Uterus (tissue), 4 donors: ENCODE results near the gene TDRD9. TPM values are rescaled to one million over a fixed set of nuclear protein-coding genes. Genes with fewer than 3 reads are reported as not detected.

Experiments
- DNase-seq, 2 donors: peaks; one replicate each; pipeline ENCODE4 v3.0.0-alpha.2; 2019 to 2020
- H3K27ac ChIP-seq, 2 donors: fragments of 200-600 bp; sonication (generic); 1 replicate in 1 of 2; 2 replicates in 1 of 2; pipeline ENCODE4 v1.5.1; 2016 to 2018
- H3K27me3 ChIP-seq, 2 donors: fragments of 200-600 bp; sonication (generic); one replicate each; pipeline ENCODE4 v1.5.1; 2018 to 2019; ENCODE audit warnings: control low read depth in 1 of 2
- H3K36me3 ChIP-seq, 2 donors: fragments of 200-600 bp; sonication (generic); one replicate each; pipeline ENCODE4 v1.5.1; 2019; ENCODE audit warnings: control low read depth in 1 of 2
- H3K4me1 ChIP-seq, 2 donors: fragments of 200-600 bp; sonication (generic); one replicate each; pipeline ENCODE4 v1.5.1; 2018 to 2019; ENCODE audit warnings: control low read depth in 1 of 2
- H3K4me3 ChIP-seq, 2 donors: fragments of 200-600 bp; sonication (generic); 1 replicate in 1 of 2; 2 replicates in 1 of 2; pipeline ENCODE4 v1.5.1; 2018 to 2019; ENCODE audit warnings: mild to moderate bottlenecking in 1 of 2
- H3K9me3 ChIP-seq, 2 donors: fragments of 200-600 bp; sonication (generic); one replicate each; pipeline ENCODE4 v1.5.1; 2019; ENCODE audit warnings: control low read depth in 1 of 2
- POLR2A ChIP-seq, 2 donors: fragments of 450-650 bp; IDR thresholded peaks; one replicate each; pipeline ENCODE4 v1.6.1; 2016; ENCODE audit warnings: antibody characterized with exemption in 2 of 2, mild to moderate bottlenecking in 1 of 2, moderate library complexity in 1 of 2
- intact Hi-C: fragments of 100-400 bp; cut with DNase I; formaldehyde crosslinking; loops from one replicate; pipeline ENCODE4 v1.15.1; 2023; ENCODE audit warnings: low total_unique reads
- total RNA-seq, 4 donors: library from RNA; depleted of rRNA in 3 of 4; stranded (reverse); fragments of >200 nt in 3 of 4; gene quantifications; one replicate each; pipeline versions ENCODE4 v1.1.0 to v1.2.4, GENCODE V29; 2014 to 2023
- TF ChIP-seq, protein P1 (sequence below), 4 experiments: fragments of 200-600 bp in 2 of 4; fragments of 450-650 bp in 2 of 4; sonication (generic) in 2 of 4; IDR thresholded peaks; one replicate each; pipeline ENCODE4 v1.5.1; 2016 to 2019; ENCODE audit warnings: antibody characterized with exemption in 4 of 4, mild to moderate bottlenecking in 2 of 4, moderate library complexity in 1 of 4
- donor health status: DM: yes; HTN: yes; CAD: no.

The TDRD9 gene
- total RNA-seq, 4 donors from 2014 or later: 0.85 to 1.8 TPM; not detected in 2

DNA sequence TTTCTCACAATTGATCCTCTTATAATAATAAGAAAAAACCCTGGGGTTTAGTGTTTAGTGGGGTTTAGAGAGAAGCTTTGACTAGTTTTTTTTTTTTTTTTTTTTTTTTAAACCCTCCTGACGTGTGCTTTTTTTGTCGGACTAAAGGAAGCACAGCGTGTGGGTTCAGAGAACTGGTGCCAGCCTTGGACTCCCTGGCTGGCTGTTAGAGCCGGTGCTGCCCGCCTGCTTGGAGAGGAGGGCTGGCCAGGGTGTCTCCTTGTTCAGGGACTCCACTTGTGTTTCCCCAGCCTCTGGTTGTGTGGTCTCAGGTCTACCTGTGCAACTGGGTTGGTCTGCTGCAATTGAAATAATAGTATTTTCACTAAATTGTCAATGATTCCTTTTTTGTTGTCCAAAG is 103.1 kb downstream of the TDRD9 start:
- TF ChIP-seq, protein P1, sequence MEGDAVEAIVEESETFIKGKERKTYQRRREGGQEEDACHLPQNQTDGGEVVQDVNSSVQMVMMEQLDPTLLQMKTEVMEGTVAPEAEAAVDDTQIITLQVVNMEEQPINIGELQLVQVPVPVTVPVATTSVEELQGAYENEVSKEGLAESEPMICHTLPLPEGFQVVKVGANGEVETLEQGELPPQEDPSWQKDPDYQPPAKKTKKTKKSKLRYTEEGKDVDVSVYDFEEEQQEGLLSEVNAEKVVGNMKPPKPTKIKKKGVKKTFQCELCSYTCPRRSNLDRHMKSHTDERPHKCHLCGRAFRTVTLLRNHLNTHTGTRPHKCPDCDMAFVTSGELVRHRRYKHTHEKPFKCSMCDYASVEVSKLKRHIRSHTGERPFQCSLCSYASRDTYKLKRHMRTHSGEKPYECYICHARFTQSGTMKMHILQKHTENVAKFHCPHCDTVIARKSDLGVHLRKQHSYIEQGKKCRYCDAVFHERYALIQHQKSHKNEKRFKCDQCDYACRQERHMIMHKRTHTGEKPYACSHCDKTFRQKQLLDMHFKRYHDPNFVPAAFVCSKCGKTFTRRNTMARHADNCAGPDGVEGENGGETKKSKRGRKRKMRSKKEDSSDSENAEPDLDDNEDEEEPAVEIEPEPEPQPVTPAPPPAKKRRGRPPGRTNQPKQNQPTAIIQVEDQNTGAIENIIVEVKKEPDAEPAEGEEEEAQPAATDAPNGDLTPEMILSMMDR (IDR thresholded peaks at IDR 0.05): no peak
- no peak for TF ChIP-seq POLR2A (IDR thresholded peaks at IDR 0.05)
- H3K4me1 ChIP-seq: no peaks in the 10 kb centered on the region
- no peak overlapping the region for H3K27ac ChIP-seq
- H3K9me3 ChIP-seq: no peaks in the 10 kb centered on the region
- intact Hi-C loops: no loop called here
- no peak overlapping the region for H3K4me3 ChIP-seq
- no peaks in the 10 kb centered on the region for H3K36me3 ChIP-seq
- no peaks in the 10 kb centered on the region for H3K27me3 ChIP-seq
- no peak for DNase-seq

DNA sequence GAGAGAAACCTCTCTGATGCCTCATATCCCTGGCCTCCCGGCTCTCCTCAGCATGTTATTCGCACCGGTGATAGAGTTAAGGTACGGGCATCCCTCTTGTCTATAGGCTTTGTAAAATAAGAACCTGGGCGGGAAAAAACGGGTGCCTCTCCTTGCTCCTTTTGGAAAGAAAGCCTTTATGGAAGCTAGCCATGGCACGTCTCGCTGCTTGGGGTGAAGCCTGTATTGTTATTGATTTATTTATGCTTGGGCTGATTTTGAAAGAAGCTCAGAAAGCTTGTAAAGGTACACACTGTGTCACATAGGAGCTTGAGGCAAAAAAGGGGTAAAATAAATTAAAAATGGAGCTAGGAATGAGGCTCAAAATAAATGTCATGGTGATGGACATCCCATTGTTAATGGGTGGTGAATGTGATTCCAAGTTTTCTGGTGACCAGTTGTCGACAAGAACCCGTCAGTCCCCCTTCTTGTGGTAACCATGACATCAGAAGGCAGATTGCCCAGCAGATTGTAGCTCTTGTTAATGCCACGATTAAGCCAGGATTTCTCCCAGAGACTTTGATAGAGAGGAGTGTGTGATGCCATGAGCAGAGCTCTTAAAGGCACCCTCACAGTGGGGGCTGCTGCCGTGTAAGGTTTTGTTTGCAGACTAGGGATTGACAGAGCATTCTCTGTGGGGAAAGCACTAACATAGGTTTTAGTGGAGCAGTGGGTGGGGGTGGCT is 106.9 kb downstream of the TDRD9 start:
- no peaks in the 10 kb centered on the region for H3K4me1 ChIP-seq

DNA sequence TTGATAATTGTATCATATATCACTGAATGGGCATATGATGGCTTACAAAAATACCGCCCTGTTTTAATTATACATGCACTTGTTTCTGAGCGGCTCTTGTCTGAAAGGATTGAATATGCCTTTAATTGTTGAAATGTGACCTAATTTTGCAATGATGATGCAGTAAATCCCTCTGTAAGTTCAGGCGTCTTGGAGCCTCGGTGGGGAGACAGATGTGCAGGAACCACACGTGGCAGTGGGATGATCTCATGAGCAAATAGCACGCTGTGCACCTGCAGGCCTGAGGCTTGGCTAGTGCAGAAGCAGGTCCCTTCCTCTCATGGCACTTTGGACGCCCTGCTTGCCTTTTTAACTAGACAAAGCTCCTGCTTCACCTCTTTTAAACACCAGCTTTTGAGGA is 108.0 kb downstream of the TDRD9 start:
- DNase-seq: no peak
- Histone ChIP-seq H3K4me1 (no peaks in the 10 kb centered on the region), H3K36me3 (no peaks in the 10 kb centered on the region), H3K9me3 (no peaks in the 10 kb centered on the region), H3K27me3 (no peaks in the 10 kb centered on the region), H3K4me3 (no peak overlapping the region), H3K27ac (no peak overlapping the region)
- intact Hi-C loops: no loop called here
- TF ChIP-seq, protein P1 (IDR thresholded peaks at IDR 0.05): no peak
- TF ChIP-seq POLR2A (IDR thresholded peaks at IDR 0.05): no peak

More for the DNA sequence above, 106.9 kb downstream of the TDRD9 start:
- H3K27me3 ChIP-seq: no peaks in the 10 kb centered on the region
- no peaks in the 10 kb centered on the region for H3K9me3 ChIP-seq
- no peak overlapping the region for H3K27ac ChIP-seq
- no peak for TF ChIP-seq POLR2A (IDR thresholded peaks at IDR 0.05)
- TF ChIP-seq, protein P1 (IDR thresholded peaks at IDR 0.05): no peak
- no peaks in the 10 kb centered on the region for H3K36me3 ChIP-seq
- no peak for DNase-seq
- intact Hi-C loops: no loop called here
- H3K4me3 ChIP-seq: no peak overlapping the region

DNA sequence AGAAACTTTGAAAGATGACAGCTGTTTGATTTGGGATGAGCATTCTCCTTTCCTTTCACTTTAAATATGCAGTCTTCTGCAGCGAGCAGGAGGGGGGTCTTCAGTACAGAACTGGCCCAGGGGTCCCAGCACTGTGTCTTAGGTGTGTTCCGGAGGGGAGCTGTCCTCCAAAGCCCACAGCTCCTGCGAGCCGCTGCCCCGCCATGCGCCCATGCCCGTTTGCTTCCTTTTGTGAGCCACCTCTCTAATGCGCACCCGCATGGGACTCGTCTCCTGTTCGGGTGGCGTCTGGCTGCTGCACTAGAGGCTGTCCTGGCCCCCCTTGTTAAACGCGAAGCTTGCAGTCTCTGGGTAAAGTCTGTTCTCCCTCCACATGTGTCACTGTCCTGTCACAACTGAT is 108.8 kb downstream of the TDRD9 start:
- no peak overlapping the region for H3K27ac ChIP-seq
- no peak for TF ChIP-seq POLR2A (IDR thresholded peaks at IDR 0.05)
- TF ChIP-seq, protein P1 (IDR thresholded peaks at IDR 0.05): no peak
- no peaks in the 10 kb centered on the region for H3K27me3 ChIP-seq
- H3K4me3 ChIP-seq: no peak overlapping the region
- DNase-seq: no peak
- H3K9me3 ChIP-seq: no peaks in the 10 kb centered on the region
- H3K4me1 ChIP-seq: no peaks in the 10 kb centered on the region
- no peaks in the 10 kb centered on the region for H3K36me3 ChIP-seq
- intact Hi-C loops: no loop called here

DNA sequence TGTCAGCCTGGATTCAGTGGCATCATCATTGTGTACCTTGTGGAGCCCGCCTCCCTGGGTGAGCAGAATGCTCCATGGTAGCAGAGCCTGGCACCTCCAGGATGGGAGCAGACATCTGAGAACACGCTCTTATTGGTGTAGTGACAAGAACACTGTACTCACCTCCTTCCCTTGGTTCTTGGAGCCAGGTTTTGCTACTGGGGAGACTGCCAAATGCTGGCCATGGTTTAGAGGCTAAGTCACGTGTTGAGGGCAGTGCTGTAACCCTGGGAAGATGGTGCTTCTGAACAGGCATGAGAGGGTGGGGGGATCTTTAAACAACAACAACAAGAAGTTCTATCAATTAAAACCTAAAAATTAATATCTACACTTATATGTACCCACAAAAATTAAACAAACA is 109.6 kb downstream of the TDRD9 start:
- intact Hi-C loops: no loop called here
- no peak for TF ChIP-seq POLR2A (IDR thresholded peaks at IDR 0.05)
- TF ChIP-seq, protein P1 (IDR thresholded peaks at IDR 0.05): no peak

More for the DNA sequence above, 109.6 kb downstream of the TDRD9 start:
- no peak for DNase-seq
- no peak overlapping the region for H3K4me3 ChIP-seq
- no peaks in the 10 kb centered on the region for H3K4me1 ChIP-seq
- no peaks in the 10 kb centered on the region for H3K36me3 ChIP-seq
- H3K27ac ChIP-seq: no peak overlapping the region
- no peaks in the 10 kb centered on the region for H3K27me3 ChIP-seq
- no peaks in the 10 kb centered on the region for H3K9me3 ChIP-seq
